ENCODE data around the gene THPO.
A peak's percentile ranks its signal among the peaks of the same experiment; 100 is the strongest.

The THPO gene

GRCh38 chr3:184332370-184333090 is 45.5 kb downstream of the THPO start:
- no peak for DNase-seq (ENCODE audit: low spot score in 2 of 2)
- Mint-ChIP-seq H3K27me3 (peaks cover under 1% of the 10 kb centered on the region), H3K4me1 (peaks cover 7% of the 10 kb centered on the region), H3K4me3 (no peak overlapping the region), H3K36me3 (peaks cover 26% of the 10 kb centered on the region), H3K27ac (peak overlapping the region; percentile 52), H3K9me3 (no peaks in the 10 kb centered on the region)
- no peak for ATAC-seq (ENCODE audit: low read depth)

DNA sequence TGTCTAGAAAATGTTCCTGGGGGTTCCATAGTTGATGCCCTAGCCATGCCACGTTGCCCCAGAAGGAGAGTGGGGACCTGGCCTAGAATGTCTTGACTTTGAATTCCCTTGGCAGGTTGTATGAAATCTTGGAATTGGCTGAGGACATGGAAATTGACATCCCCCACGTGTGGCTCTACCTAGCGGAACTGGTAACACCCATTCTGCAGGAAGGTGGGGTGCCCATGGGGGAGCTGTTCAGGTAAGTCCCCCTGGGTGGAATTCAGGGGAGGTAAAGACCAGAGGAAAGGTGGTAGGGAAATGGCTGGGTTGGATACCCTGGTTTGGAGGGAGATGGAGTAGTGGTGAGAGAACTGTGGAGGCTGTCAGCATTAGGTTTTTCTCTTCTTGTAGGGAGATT is 49.5 kb downstream of the THPO start:
- peaks cover 52% of the 10 kb centered on the region for H3K36me3 Mint-ChIP-seq

GRCh38 chr3:184327171-184327570 is 50.8 kb downstream of the THPO start:
- H3K4me1 Mint-ChIP-seq, result no peaks in the 10 kb centered on the region
- no peaks in the 10 kb centered on the region for H3K9me3 Mint-ChIP-seq
- no peaks in the 10 kb centered on the region for H3K27me3 Mint-ChIP-seq
- no peak for ATAC-seq (ENCODE audit: low read depth)
- no peak overlapping the region for H3K27ac Mint-ChIP-seq
- H3K36me3 Mint-ChIP-seq, result peaks cover 54% of the 10 kb centered on the region
- DNase-seq (ENCODE audit: low spot score in 2 of 2), result no peak
- no peak overlapping the region for H3K4me3 Mint-ChIP-seq

More for the DNA sequence above, 49.5 kb downstream of the THPO start:
- Mint-ChIP-seq H3K27ac (peak overlapping the region; percentile 21), H3K27me3 (no peaks in the 10 kb centered on the region), H3K4me3 (no peak overlapping the region), H3K4me1 (no peaks in the 10 kb centered on the region), H3K9me3 (no peaks in the 10 kb centered on the region)
- no peak for ATAC-seq (ENCODE audit: low read depth)
- DNase-seq (ENCODE audit: low spot score in 2 of 2), result no peak

DNA sequence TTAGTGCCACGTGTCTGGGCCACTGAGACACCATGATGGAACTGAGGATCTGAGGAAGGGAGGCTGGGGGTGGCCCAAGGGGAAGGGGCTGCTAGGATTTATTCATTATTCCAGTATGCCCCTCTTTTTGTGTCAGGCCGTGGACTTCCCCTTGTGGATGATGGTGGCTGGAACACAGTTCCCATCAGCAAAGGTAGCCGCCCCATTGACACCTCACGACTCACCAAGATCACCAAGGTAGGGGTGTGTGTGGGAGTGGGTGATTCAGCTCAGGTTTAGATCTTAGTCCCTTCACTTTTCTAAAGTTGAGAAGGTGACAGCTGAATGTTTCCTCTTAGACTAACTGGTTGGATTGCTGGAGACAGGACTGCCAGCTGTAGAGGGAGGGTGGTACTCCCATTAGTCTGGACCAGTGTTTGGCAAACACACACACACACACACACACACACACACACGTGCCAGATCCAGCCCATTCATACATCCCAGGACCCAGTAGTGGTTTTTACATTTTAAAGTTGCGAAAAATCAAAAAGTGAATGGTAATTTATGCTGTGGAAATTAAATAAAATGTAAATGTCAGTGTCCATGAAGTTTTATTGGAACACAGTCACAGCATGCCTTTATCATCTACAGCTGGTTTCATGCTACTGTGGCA is 52.2 kb downstream of the THPO start:
- Mint-ChIP-seq H3K4me1 (no peaks in the 10 kb centered on the region), H3K36me3 (peaks cover 61% of the 10 kb centered on the region), H3K27me3 (no peaks in the 10 kb centered on the region), H3K4me3 (no peak overlapping the region), H3K9me3 (no peaks in the 10 kb centered on the region), H3K27ac (no peak overlapping the region)
- ATAC-seq (ENCODE audit: low read depth) (no peak), DNase-seq (ENCODE audit: low spot score in 2 of 2) (no peak)

GRCh38 chr3:184325269-184325668 is 52.7 kb downstream of the THPO start:
- no peaks in the 10 kb centered on the region for H3K9me3 Mint-ChIP-seq
- DNase-seq (ENCODE audit: low spot score in 2 of 2), result no peak
- ATAC-seq (ENCODE audit: low read depth), result no peak
- peaks cover 63% of the 10 kb centered on the region for H3K36me3 Mint-ChIP-seq
- no peaks in the 10 kb centered on the region for H3K4me1 Mint-ChIP-seq
- no peaks in the 10 kb centered on the region for H3K27me3 Mint-ChIP-seq
- H3K4me3 Mint-ChIP-seq, result no peak overlapping the region
- H3K27ac Mint-ChIP-seq, result peak overlapping the region; percentile 33

- ATAC-seq (ENCODE audit: low read depth), result no peak
- Mint-ChIP-seq H3K36me3 (peaks cover 59% of the 10 kb centered on the region), H3K9me3 (no peaks in the 10 kb centered on the region), H3K4me1 (peaks cover 8% of the 10 kb centered on the region), H3K27me3 (no peaks in the 10 kb centered on the region), H3K27ac (no peak overlapping the region), H3K4me3 (no peak overlapping the region)
- no peak for DNase-seq (ENCODE audit: low spot score in 2 of 2)
Measured at GRCh38 chr3:184323696-184324095, 54.3 kb downstream of the THPO start.

- H3K4me1 Mint-ChIP-seq, result peaks cover 8% of the 10 kb centered on the region
- H3K27me3 Mint-ChIP-seq, result no peaks in the 10 kb centered on the region
- no peak for ATAC-seq (ENCODE audit: low read depth)
- H3K4me3 Mint-ChIP-seq, result no peak overlapping the region
- no peaks in the 10 kb centered on the region for H3K9me3 Mint-ChIP-seq
- peaks cover 55% of the 10 kb centered on the region for H3K36me3 Mint-ChIP-seq
- H3K27ac Mint-ChIP-seq, result no peak overlapping the region
- DNase-seq (ENCODE audit: low spot score in 2 of 2), result no peak
Measured at GRCh38 chr3:184322731-184323487, 55.1 kb downstream of the THPO start.

Measured in memory B cell (primary cell).